ENCODE data around the gene APOBEC3C.

DNA sequence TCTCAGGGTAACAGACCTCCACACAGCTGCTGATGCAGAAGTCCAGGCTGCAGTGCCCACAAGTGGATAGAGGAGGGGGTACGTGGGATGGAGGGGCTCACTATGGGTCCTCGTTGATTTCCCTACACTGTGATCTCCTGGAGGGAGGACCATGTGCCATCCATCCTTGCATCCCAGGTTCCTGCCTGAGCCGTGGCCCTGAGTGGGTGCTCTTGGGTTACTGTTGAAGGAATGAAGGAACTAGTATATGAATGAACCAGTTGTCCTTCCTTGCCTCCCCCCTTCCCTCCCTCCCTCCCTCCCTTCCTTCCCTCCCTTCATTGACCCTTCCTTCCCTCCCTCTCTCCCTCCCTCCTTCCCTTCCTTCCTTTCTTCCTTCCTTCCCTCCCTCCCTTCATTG lies 16.5 kb upstream of the APOBEC3C start:
- TF ChIP-seq, protein P1, sequence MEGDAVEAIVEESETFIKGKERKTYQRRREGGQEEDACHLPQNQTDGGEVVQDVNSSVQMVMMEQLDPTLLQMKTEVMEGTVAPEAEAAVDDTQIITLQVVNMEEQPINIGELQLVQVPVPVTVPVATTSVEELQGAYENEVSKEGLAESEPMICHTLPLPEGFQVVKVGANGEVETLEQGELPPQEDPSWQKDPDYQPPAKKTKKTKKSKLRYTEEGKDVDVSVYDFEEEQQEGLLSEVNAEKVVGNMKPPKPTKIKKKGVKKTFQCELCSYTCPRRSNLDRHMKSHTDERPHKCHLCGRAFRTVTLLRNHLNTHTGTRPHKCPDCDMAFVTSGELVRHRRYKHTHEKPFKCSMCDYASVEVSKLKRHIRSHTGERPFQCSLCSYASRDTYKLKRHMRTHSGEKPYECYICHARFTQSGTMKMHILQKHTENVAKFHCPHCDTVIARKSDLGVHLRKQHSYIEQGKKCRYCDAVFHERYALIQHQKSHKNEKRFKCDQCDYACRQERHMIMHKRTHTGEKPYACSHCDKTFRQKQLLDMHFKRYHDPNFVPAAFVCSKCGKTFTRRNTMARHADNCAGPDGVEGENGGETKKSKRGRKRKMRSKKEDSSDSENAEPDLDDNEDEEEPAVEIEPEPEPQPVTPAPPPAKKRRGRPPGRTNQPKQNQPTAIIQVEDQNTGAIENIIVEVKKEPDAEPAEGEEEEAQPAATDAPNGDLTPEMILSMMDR (IDR thresholded peaks at IDR 0.05; ENCODE audit: insufficient read depth, low read length), result no peak
- TF ChIP-seq POLR2AphosphoS5 (IDR thresholded peaks at IDR 0.05; ENCODE audit: low read depth), result no peak

Data from HL-60 (cell line).